ENCODE data around the gene SPRR3.

SPRR3 gene, protein sequence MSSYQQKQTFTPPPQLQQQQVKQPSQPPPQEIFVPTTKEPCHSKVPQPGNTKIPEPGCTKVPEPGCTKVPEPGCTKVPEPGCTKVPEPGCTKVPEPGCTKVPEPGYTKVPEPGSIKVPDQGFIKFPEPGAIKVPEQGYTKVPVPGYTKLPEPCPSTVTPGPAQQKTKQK

DNA sequence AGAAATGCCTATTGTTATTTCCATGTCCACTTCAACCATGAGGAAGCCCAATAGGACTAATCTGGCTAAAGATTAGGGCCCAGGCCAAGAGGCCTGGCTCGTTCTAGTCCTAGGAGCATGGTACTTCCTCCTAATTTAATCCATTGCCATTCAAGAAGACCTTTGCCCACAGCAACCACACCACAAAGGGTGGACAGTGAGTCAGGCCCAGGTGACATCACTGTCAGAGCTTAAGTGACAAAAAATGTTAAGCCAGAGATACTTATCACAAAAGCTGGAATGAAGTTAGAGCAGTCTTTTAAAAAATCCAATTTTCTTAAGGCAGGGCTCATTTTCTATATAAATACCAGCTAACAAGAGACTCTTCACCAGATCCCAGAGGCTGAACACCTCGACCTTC lies at the start of gene SPRR3:
TSS of gene SPRR3 (plus strand) at position 368 of the 400 bp plus-strand sequence. CDS start 1,272 bp downstream, outside the sequence.
- DNase-seq (ENCODE audit: low spot score): no peak

DNA sequence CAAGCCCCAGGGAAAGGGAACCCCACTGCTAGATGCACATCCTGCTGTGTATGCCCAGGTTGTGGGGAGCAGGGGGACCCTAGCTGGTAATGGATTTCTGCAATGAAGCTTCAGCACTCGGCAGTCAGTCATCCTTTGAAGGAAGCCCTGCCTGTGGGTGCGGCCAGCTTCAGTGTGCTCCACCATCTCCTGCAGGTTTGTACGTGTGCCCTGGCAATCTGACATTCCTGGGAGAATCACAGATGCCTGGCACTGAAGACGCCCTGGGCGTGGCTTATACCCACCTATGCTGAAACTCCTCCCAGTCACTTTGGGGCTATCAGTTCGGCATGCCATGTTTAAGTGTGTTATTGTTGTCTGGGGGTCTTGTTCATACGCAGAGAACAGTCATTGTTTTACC lies 47.8 kb upstream of the SPRR3 start:
- DNase-seq (ENCODE audit: low spot score): no peak

DNA sequence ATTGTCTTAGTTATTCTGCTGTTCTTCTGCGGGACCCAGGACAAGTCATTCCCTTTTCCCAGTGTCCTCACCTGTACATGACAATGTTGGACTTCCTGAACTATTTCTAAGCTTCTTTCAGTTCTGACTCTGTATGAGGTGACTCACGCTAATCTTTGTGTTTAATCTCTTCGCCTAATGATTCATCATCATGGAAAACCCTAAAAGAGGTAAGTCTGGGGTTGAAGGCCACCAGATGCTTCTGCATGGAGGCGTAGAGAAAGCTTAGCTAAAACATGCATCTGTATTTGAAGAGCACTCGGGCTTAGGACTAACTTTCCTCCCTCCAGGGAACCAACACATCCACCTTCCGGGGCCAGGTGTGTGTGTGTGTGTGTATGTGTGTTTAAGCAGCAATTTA lies 47.1 kb upstream of the SPRR3 start:
- no peak for DNase-seq (ENCODE audit: low spot score)

DNA sequence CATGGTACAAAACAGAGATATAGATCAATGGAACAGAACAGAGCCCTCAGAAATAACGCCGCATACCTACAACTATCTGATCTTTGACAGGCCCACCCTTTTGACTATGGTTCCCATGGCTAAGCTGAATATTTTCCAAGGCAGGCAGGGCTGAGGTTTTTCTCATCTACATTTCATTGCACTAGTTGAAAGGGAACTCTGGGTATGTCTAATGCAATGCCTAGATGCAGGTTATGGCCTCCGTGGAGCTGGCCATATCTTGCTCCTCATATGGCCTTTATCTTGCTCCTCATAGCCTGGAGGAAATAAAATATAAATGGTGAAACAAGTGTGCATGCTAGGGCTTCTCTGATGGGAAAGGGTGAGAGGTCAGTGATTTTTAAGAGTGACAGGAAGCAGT lies 44.0 kb upstream of the SPRR3 start:
- DNase-seq (ENCODE audit: low spot score): no peak

DNA sequence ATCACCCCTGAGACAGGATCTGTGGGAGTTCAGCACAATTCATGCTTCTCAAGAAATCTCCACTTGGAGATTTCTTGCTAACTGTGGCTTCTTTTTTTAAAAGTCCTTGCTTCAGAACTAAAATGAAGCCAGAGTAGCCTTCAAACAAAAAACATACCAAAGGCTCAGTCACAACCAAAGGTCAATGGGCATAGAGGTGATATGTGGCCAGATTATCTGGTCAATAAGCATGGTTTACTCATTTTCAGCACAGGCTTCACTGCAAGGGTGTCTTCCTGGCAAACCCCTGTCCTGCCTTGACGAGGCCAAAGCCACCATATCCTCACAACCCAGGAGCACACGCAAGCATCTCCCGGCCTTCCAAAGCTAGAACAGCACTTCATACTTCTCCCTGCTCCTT lies 42.3 kb upstream of the SPRR3 start:
- DNase-seq (ENCODE audit: low spot score): no peak

DNA sequence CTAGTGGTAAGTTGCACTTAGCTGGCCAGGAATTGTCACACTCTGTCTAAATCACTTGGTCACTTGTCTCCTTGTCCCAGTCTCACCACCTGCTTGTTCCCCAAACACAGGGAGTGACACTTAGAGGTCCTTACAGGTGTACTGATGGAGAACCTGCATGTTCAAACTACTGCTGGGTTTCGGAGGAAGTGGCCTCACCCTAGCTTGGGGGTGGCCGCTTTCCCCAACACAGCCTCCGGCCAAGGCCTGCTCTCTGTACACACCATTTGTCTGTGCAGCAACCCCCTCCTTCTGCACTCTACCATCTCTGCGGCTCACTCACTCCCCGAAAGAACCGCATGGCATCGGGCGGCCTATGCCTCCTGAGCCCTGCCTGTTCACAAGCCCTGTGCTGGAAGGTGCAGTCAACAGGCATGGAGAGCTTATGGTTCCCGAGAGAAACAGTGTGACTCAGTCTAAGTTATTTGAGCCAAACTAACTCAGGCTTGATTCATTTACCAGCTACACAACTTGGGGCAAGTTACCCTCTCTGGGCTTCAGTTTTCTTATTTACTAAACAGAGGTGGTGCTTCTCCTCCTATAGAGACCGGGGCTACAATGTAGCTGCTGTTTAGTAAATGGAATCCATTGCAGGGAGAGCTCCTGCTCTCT lies 41.6 kb upstream of the SPRR3 start:
- no peak for DNase-seq (ENCODE audit: low spot score)

DNA sequence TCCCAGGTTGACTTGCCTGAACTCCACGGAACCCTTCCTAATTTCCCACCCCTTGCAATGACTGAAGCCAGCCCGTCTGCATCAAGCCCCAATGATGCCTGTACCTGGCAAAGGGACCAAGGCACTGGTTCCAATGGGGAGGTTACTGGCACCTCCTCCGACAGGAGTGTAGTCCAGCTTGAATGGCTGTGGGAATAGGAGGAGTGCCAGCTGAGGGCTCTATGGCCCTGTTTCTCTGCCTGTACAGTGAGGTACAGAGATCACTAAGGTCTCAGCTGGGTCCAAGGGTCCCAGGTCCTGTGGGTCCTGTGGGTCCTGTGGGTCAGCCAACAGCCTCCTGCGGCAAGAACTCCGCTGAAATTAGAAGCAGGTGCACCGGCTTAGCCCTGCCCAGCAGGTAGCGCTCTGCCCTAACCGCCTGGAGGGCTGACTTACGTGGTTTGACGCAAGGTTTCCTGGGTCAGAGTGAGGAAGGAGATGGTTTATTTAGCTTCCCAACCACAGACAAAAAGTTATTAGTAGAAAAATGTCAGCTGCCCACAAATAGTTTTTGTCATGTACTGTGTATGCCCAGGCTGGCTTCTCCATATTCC lies 41.0 kb upstream of the SPRR3 start:
- DNase-seq (ENCODE audit: low spot score): no peak

DNA sequence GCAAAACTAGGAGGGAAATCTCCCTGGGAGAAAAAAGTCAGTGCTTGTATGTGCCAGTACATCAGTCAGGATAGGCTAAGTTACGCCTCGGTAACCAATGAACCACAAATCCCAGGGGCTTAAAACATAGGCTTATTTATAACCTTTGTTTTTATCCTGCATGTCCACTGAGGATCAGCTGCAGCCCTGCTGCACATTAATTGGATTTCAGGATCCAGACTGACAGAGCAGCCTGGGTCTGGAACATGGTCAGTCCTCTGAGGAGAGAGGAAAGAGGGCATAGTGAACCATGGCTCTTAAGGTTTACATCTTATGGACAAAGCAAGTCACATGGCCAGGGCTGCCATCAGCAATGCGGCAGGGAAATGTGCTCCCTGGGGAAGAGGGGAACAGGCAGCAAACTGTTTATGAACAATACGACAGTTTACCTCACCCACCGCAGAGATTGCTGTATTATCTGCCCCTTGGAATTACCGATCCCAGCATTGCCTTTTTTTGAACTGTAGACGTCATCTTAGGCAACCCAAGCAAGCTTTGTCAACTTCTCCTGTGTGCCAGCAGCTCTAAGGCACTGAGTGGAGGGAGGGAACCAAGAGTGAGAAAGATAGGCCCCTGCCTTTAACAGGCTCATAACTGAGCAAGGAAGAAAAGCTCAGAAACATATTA lies 40.2 kb upstream of the SPRR3 start:
- no peak for DNase-seq (ENCODE audit: low spot score)

DNA sequence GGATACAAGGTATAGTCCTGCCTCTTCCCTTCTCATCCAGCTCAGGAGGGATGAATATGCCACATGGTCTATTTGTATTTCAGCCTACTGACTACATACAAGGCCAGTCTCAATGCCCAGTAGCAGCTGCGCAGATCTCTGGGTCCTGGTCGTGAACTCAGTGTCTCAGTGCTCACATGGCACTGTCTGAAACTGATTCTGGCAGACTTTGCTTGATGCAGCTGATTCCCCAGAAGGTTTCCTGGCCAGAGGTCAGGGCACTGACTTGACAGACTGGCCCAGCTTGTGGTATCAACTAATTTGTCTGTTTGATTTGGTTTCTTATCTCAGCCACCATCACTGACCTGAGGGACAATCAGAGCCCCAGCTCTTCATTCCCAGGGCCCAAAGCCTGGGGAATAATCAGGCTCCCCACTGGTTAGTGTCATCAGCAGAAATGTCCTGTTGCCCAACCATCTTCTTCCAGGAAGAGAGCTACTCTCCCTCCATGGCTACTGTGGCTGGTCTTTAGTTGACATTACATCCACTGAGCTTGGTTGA lies 38.6 kb upstream of the SPRR3 start:
- no peak for DNase-seq (ENCODE audit: low spot score)

DNA sequence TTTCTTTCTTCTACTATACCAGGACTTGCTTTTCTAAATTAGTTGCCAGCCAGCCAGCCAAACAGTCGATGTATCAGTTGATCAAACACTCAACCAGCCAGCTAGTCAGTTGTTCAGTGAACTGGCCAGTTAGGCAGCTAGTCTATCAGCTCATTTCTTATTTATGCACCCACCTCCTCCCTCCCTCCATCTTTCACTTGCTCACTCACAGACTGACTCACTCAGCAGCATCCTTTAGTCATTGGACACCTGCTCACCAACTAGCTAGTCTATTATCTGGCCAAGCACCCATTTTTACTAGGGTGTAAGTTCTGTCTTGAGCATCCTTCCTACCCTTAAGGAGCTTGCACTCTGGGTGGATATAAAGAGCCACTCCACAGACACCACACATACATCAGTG lies 37.0 kb upstream of the SPRR3 start:
- DNase-seq (ENCODE audit: low spot score): no peak

DNA sequence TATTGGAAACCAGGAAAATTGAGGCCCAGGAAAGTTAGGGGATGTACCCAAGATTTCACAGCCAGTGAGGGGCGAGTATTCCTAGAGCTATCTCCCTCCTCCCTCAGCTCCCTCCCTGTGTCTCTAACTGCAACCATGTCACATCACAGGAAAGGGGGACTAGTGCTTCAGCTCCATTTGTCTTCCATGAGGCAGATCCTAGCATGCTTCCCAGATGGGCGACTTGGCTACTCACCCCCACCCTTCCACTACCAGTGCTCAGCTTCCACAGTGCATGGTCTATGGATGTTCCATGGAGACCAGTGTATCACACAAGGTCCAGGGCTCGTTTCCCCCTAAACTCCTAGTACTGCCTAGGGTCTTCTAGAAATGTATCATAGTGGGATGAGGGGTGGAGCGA lies 35.7 kb upstream of the SPRR3 start:
- DNase-seq (ENCODE audit: low spot score): no peak

DNA sequence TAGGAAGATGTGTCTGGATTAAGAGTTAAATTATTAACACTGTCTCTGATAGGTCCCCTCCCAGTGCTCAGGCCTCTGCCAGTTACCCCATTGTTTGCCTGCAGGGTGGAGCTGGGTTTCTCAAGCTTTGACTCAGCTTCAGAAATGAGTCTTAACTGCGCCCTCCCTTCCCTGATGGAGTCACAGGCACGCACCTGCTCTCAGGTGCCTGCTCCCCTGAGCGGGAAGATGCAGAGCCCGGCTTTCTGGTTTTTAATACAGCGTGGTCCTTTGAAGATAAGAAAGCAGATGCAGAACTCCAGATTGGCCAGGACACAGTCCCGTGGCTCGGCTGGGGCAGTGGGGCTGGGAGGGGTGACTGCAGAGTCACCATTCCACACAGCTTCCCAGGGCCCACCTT lies 34.3 kb upstream of the SPRR3 start:
- DNase-seq (ENCODE audit: low spot score): no peak

DNA sequence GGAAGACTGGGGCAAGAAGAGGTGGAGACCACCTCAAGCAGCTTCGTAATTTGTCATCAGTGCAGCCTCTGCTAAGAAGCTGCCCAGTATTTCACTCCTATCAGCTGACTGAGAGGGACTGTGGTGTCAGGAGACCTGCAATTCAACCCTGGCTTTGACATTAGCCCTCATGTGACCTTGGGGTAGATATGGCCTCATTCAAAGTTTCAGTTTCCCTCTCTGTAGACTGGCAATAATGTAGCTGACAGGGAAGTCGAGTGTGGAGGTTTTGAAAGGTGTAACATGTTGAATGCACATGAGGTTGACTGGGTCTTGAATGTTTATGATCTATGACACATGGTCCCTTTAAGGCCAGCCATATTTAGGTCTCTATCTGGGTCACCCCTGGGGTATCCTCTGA lies 33.3 kb upstream of the SPRR3 start:
- no peak for DNase-seq (ENCODE audit: low spot score)

DNA sequence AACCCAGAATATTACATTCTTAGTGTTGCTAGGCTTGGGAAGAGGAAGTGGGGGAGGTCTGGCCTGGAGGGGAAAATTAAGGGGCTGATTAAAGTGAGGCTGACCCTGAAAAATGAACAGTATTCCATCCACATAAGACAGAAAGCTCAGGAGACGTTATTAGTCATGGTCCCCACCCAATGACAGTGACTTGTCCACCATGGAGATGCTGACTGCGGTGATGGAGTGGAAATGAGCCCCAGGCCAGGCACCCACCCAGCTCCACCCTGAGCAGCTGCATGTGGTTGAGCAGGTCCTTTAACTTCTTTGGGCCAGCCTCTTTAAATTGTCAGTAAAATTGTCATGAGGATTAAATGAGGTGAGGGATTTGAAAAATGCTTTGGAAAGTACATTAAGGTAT lies 32.5 kb upstream of the SPRR3 start:
- no peak for DNase-seq (ENCODE audit: low spot score)

DNA sequence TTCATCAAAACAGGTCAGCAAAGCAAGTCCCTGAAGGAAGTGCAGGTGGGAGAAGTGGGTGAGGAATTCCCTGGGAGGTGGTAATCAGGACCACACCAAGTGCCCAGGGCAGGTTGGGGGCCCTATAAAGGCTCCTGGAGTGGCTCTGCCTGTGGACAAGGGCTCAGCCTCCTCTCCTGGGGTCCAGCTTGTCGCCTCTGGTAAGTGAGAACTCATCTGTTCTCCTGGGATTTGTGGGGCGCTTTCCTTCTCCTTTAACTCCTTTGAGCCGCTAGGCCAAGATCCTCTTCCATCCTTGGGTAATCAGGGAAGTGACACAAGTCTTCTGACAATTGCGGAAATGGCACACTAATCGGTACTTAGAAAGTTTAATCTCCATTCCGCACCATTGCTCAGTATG lies 31.1 kb upstream of the SPRR3 start, which contains the start of gene SPRR4:
TSS of gene SPRR4 (plus strand) at position 154 of the 400 bp plus-strand sequence. CDS start 1,243 bp downstream, outside the sequence.
- DNase-seq (ENCODE audit: low spot score): no peak

DNA sequence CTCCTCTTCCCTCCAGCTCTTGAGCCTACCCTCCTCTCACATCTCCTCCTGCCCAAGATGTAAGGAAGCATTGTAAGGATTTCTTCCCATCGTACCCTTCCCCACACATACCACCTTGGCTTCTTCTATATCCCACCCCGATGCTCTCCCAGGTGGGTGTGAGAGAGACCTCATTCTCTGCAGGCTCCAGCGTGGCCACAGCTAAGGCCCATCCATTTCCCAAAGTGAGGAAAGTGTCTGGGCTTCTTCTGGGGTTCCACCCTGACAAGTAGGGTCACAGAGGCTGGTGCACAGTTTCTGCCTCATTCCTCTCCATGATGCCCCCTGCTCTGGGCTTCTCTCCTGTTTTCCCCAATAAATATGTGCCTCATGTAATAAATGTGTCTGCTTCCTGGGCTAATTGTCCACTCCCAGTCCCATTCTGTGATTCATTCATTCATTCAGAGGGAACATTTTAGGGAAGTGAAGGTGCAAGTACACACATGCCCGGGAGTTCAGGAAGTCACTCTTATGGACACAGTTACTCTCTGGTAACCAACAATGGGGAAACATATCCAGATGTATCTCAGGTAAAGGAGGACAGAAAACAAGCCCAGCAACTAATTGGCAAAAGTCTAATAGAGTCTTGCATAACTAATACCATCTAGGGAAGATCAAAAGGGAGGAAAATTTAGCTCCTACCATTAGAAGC lies 29.2 kb upstream of the SPRR3 start:
- no peak for DNase-seq (ENCODE audit: low spot score)

DNA sequence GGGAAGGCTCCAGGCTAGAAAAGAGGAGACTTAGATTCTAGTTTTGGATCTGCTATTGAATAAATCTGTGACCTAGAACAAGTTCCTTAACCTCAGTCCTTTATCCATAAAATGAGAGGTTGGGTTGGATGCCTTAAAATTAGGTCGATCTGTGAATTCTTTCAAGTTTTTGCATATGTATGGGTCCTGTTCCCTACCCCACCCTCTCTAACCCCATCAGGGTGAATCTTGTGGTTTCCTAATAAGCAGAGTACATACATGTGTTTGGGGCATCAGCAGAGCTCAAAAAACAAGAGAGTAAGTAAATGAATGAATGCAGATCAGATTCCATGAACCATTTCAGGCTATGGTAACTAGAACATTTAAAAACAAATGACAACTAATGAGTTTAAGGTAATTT lies 24.9 kb upstream of the SPRR3 start:
- no peak for DNase-seq (ENCODE audit: low spot score)

DNA sequence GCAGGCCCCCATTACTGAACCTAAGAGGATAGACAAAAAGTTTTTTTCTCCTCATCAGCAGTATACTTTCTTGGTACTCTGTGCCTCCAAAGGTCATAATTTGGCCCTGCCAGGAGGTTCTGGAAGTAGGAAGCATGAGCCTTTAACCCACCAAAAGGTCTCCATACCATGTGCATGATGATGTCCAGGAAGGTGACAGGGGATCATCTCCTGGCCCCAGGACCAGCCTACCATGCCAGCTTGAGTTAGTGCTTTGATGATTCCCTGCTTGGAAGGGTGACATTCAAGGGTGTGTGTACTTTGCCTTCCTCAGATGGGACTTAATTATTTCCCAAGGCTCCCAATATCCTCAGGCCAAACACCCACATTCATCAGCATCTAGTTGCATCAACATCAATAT lies 23.9 kb upstream of the SPRR3 start:
- no peak for DNase-seq (ENCODE audit: low spot score)

DNA sequence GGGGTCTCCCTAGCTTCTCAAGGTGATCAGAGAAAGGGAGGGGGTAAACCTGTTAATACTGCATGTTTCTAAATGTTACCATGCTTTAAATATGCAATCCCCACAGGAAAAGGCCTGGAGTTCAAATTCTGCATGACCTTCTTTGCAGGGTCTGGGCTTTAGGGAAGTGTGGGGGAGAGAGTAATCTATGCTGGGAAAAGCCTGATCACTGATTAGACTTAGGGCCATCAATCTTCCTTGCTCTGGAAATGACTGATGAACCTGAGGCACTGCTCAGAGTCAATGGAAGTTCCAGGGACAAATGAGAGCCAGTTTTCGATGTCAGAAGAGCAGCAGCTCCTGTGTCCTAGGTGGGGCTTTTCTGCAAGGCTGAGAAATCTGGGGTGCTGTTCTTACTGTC lies 20.9 kb upstream of the SPRR3 start:
- no peak for DNase-seq (ENCODE audit: low spot score)

DNA sequence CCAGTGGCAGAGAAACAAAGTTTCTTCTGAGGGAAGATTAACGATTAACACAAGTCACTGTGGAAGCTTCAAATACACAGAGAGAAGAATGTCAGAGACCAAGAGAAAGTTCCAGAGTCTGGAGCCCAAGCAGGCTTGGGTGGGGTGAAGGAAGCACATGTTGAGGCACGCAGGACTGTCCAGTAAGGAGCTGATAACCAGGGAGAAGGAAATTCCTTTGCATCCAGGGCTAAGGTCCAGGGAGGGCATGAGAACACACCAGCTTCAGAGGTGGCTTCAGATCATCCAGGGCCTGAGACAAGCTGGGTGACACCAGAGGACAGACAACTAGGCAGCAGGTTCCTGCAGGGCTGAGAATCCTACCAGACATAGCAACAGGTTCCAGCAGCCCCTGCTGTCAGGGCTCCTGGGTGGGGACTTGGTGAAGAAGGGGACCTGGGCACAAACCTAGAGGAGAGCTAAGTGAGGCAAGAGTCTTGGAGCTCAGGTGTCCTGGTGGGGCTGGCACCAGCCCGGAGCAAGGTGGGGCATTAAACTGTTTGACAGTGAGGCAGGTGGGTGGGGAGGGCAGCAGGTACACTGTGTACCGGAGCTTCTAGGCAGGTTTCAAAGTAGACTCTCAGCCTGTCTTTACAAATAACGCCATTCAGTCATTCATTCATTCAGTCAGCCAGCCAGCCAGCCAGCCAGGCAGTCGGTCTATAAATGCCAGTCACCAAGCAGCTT lies 20.2 kb upstream of the SPRR3 start:
- DNase-seq (ENCODE audit: low spot score): no peak

DNA sequence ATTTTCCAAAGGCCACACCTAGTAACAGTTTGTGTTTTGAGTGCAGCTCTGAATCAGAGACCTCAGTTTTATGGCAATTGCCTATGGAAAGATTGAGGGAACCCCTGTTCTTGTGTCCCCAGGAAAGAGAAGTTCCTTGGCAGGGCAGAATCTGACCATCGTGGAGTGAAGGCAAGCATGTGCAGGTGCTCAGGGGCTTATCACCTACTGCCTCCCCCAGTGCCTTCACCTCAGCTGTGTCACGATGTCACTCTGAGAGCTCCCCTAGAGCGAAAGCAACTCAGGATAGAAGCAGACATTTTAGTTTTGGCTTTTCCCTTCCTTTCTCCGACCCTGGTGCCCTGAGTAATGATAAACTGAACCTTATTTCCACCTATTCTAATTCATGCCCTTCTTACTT lies 19.5 kb upstream of the SPRR3 start:
- DNase-seq (ENCODE audit: low spot score): no peak

DNA sequence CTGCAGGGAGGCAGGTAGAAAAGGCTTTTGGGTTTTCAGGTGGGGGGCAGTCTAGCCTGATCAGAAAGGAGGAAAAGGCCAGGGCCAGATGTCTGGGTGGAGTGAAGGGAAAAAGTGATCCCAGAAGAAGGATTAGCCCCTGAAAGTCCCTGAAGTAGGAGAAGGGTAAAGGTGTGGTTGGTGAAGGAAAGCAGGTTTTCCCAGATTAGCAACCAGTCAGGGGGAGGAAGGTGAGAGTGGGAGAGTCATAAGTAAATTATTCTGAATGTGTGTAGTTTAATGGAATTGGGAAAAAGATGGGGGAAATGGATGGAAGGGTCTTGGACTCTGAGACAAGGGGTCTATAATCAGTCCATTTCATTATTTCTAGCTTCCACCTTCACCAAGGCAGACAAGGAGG lies 18.3 kb upstream of the SPRR3 start:
- DNase-seq (ENCODE audit: low spot score): no peak

Data from NAMALWA (cell line).